EH (cell line): ENCODE data around the gene ANGPTL8.

ENCODE experiments used
- DNase-seq: peaks from one replicate; pipeline ENCODE4 v3.0.0-alpha.2; 2015; ENCODE audit warnings: low read depth

Gene ANGPTL8

GRCh38 chr19:11261431-11261970 lies 22.1 kb downstream of the ANGPTL8 start:
- DNase-seq: no peak

- peak; percentile 38 for DNase-seq
Measured at GRCh38 chr19:11261971-11262839, 22.8 kb downstream of the ANGPTL8 start, which contains the start of gene DOCK6. TSS of gene DOCK6 (minus strand) at chr19:11262524. CDS start at chr19:11262440, 84 bp downstream.

GRCh38 chr19:11263726-11264125 lies 24.3 kb downstream of the ANGPTL8 start:
- DNase-seq: no peak

- DNase-seq: peak; percentile 32
Measured at GRCh38 chr19:11264452-11265176, 25.2 kb downstream of the ANGPTL8 start.

GRCh38 chr19:11265177-11265784 lies 25.9 kb downstream of the ANGPTL8 start:
- DNase-seq: no peak

GRCh38 chr19:11265785-11266236 lies 26.4 kb downstream of the ANGPTL8 start:
- no peak for DNase-seq

GRCh38 chr19:11267316-11268085 lies 28.1 kb downstream of the ANGPTL8 start:
- no peak for DNase-seq

GRCh38 chr19:11268783-11269267 lies 29.4 kb downstream of the ANGPTL8 start:
- DNase-seq: peak; percentile 76

GRCh38 chr19:11269408-11269807 lies 30.0 kb downstream of the ANGPTL8 start:
- DNase-seq: peak; percentile 44

- DNase-seq: no peak
Measured at GRCh38 chr19:11273296-11273695, 33.9 kb downstream of the ANGPTL8 start.

GRCh38 chr19:11273989-11274388 lies 34.6 kb downstream of the ANGPTL8 start:
- DNase-seq: no peak

GRCh38 chr19:11274533-11275086 lies 35.2 kb downstream of the ANGPTL8 start:
- DNase-seq: no peak

- DNase-seq: no peak
Measured at GRCh38 chr19:11278670-11279069, 39.3 kb downstream of the ANGPTL8 start.

GRCh38 chr19:11279505-11280236 lies 40.3 kb downstream of the ANGPTL8 start:
- DNase-seq: no peak

GRCh38 chr19:11281356-11282049 lies 42.1 kb downstream of the ANGPTL8 start:
- DNase-seq: no peak

- no peak for DNase-seq
Measured at GRCh38 chr19:11284515-11284914, 45.1 kb downstream of the ANGPTL8 start.

- DNase-seq: peak; percentile 74
Measured at GRCh38 chr19:11286312-11286974, 47.0 kb downstream of the ANGPTL8 start.

GRCh38 chr19:11288349-11288748 lies 48.9 kb downstream of the ANGPTL8 start:
- peak; percentile 33 for DNase-seq

GRCh38 chr19:11290256-11290655 lies 50.8 kb downstream of the ANGPTL8 start:
- DNase-seq: no peak
